HEK293 (cell line): ENCODE measurements around the gene ISM1.

Source experiments
- REST ChIP-seq: fragments of 450-650 bp; formaldehyde crosslinking; IDR thresholded peaks from 2 replicates; pipeline ENCODE4 v1.5.1; 2016; ENCODE audit warnings: missing biosample characterization, missing genetic modification characterization
- TSHZ1 ChIP-seq: fragments of 450-650 bp; formaldehyde crosslinking; IDR thresholded peaks from 2 replicates; pipeline ENCODE4 v1.5.1; 2016; ENCODE audit warnings: missing biosample characterization, missing genetic modification characterization, borderline replicate concordance
- YY1 ChIP-seq: fragments of 450-650 bp; formaldehyde crosslinking; IDR thresholded peaks from 2 replicates; pipeline ENCODE4 v1.5.1; 2018; ENCODE audit warnings: missing biosample characterization, missing genetic modification characterization
- ZNF501 ChIP-seq: fragments of 450-650 bp; formaldehyde crosslinking; IDR thresholded peaks from 2 replicates; pipeline ENCODE4 v1.5.1; 2016; ENCODE audit warnings: missing biosample characterization, missing genetic modification characterization
- TF ChIP-seq, protein P1 (sequence below): fragments of 450-650 bp; formaldehyde crosslinking; IDR thresholded peaks from 2 replicates; pipeline ENCODE4 v1.5.1; 2016; ENCODE audit warnings: missing biosample characterization, missing genetic modification characterization

- TF ChIP-seq ZNF501 (tag by site-specific recombination) (no peak), YY1 (tag by site-specific recombination) (no peak), TSHZ1 (tag by site-specific recombination) (no peak), REST (tag by site-specific recombination) (no peak)
- TF ChIP-seq, protein P1, sequence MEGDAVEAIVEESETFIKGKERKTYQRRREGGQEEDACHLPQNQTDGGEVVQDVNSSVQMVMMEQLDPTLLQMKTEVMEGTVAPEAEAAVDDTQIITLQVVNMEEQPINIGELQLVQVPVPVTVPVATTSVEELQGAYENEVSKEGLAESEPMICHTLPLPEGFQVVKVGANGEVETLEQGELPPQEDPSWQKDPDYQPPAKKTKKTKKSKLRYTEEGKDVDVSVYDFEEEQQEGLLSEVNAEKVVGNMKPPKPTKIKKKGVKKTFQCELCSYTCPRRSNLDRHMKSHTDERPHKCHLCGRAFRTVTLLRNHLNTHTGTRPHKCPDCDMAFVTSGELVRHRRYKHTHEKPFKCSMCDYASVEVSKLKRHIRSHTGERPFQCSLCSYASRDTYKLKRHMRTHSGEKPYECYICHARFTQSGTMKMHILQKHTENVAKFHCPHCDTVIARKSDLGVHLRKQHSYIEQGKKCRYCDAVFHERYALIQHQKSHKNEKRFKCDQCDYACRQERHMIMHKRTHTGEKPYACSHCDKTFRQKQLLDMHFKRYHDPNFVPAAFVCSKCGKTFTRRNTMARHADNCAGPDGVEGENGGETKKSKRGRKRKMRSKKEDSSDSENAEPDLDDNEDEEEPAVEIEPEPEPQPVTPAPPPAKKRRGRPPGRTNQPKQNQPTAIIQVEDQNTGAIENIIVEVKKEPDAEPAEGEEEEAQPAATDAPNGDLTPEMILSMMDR = no peak
These were observed 71.3 kb downstream of the ISM1 start for GRCh38 chr20:13292201-13292885.
